HG02798 (cell line): ENCODE data around the gene ZNF746.

ENCODE experiments used
- ATAC-seq: cut with Tn5 transposase; IDR thresholded peaks from one replicate; pipeline ENCODE4 v1.9.1; 2021; ENCODE audit warnings: mild to moderate bottlenecking; ENCODE audit not compliant: unreplicated experiment, poor library complexity

The ZNF746 gene

DNA sequence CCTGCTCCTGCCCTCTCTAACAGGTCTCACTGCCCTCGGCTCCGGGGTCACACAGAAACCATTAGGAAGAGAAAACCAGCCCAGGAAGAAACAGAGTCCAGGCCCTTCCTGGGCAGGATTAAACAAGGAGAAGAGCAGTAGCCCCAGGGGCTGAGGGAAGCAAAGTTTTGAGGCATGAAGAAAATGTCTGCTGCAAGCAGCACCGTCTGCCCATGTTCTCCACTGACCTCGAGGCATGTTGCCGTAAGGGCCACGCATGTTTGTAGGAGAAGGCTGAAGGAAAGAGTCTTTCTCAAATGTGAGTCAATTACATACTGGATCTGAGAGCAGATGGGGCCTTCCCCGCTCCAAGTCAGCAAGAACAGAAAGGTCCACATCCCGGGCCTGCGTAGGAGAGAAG lies 4.2 kb downstream of the ZNF746 start:
- no peak for ATAC-seq

GRCh38 chr7:149490083-149490760 lies 7.4 kb downstream of the ZNF746 start:
- ATAC-seq, result no peak

GRCh38 chr7:149489391-149490024 lies 8.1 kb downstream of the ZNF746 start:
- ATAC-seq, result no peak

- no peak for ATAC-seq
Measured at GRCh38 chr7:149479568-149479967, 18.0 kb downstream of the ZNF746 start.

DNA sequence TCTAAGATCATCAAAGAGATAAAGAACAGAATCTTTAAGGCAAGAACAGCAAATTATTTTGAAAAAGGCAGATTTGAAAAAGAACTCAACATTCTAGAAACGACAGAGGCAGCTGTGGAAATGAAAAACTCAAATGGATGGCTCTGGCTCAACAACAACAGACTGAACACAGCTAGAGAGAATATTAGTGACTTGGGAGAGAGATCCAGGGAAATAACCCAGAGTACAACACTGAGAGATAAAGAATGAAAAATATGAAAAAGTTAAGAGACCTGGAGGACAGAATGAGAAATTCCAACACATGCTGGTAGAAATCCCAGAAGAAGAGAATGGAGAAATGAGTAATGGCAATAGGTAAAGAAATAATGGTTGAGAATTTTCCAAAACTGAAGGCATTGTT lies 18.9 kb downstream of the ZNF746 start:
- no peak for ATAC-seq

GRCh38 chr7:149477494-149478443 lies 19.8 kb downstream of the ZNF746 start:
- ATAC-seq, result no peak

- no peak for ATAC-seq
Measured at GRCh38 chr7:149476791-149477190, 20.8 kb downstream of the ZNF746 start.

DNA sequence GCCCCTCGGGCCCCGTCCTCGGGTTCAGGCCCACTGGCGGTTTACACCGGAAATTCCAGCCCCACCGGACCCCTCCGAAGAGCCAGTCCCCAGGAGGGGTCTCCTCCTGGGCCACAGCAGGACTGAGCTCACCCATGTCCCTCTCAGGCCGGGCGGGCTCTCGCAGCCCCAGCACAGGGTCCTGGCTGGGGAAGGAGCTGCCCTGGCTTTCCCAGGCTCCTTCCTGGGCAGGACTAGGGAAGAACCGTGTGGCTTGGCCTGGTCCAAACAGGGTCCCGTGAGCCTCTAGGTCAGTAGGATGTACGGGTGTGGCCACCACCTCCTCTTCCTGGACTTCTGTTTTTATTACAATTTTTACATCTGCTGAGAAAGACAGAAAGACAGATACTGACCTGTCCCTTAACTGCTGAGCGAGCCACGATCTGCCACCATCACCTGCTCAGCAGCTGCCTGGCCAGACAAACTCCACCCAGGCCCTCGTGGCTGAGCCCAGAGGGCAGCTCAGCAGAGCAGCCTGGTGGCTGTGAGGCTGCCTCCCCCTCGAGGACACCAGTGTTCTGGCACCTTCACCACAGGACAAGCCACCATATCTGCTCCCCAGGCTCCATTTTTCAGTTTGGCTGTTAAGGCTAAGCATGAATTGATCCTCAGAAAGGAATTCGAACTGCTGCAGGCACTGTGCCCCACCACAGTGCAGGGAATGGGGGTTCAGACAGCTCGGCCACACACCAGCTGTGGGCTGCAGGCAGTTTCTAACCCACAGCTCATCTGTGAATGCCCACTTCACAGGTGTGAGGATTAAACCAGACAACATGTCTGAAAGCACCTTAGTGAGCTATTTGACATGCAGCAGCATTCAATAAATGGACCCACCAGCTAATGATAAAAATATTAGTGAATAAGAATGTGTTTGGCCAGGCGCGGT lies 22.2 kb downstream of the ZNF746 start:
- no peak for ATAC-seq

- no peak for ATAC-seq
Measured at GRCh38 chr7:149474309-149475120, 23.1 kb downstream of the ZNF746 start.

DNA sequence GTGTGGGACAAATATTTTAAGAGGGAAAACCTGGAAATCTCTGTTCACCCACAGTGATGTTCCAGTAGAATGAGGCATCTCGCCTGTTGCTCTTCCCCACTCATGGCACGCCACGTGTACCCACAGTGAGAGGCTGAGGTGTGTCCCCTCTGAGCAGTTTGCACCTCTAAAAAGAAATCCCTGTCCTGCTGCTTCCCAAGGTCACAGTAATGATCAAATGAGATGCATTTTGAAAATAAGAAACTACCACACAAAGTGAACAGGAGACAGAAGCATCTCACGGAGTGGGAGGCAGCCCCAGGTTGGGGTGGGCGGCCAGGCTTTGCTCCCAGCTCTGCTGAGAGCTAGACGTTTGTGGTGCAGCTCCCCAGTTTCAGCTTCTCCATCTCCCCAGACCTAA lies 24.4 kb downstream of the ZNF746 start:
- ATAC-seq, result no peak

DNA sequence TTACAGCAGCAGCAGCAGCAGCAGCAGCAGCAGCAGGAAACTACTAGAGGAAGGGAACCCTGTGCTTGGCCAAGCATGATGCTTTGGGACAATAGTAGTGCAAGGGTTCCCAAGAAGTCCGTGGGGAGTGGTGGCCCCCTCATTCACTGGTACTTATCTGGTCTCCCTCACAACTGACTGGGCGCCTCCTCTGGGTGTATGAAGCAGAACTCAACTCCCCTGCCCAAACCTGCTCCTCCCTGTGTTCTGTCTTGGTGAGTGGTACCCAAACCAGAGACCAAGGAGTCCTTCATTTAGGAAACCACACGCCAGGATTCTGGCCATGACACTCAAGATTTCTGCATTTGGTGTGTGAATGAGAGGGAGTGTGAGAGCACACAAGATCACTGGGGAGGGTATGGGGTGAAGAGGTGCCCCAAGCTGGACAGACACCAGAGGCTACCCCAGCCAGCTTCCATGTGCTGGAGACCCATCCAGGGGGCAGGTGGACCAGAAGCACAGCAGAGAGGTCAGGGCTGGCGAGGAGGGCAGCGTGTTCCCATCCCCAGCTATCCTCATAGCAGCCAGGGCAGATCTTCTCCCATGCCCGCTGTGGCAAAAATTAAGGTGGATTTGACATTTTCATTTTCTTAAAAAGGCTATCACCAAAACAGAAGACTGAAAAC lies 26.2 kb downstream of the ZNF746 start:
- no peak for ATAC-seq

GRCh38 chr7:149469806-149470205 lies 27.8 kb downstream of the ZNF746 start:
- no peak for ATAC-seq

GRCh38 chr7:149468208-149468607 lies 29.4 kb downstream of the ZNF746 start:
- no peak for ATAC-seq

DNA sequence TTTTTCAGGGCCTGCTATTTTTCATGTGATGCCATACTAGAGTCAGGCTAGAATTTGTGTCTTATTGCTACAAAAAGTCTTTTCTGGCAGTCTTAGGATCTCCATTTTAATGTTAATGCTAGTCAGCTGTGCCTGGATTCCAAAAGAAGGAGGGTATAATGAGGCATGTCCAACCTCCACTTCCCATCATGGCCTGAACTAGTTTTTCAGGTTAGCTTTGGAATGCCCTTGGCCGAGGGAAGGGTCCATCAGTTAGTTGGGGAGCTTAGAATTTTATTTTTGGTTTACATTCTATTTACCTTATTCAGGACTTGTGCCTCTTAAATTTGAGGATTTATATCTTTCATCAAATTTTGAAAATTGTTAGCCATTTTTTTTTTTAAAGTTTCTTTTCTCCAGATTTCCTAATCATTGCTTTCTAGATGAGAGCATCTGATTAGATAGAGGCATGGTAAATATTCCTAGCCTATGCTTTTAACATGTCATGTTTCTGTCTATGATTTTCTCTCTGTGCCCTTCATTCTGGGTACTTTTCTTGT lies 30.2 kb downstream of the ZNF746 start:
- no peak for ATAC-seq

DNA sequence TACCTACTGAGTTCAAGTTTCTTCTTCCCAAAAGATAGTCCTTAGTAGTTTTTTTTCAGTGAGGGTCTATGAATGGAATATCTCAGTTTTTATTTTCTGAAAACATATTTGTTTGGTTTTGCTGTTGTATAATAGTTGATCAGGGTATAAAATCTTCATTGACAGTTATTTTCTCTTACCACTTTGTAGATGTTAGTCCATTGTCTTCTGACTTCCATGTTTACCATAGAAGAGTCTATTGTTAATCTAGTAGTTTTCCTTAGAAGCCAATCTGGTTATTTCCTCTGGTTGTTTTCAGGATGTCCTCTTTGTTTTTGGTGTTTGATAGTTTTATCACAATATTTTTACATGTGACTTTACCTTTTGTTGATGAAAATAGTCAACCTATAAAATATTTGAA lies 31.2 kb downstream of the ZNF746 start:
- no peak for ATAC-seq

GRCh38 chr7:149463500-149464161 lies 34.0 kb downstream of the ZNF746 start:
- ATAC-seq, result no peak

GRCh38 chr7:149462101-149462520 lies 35.5 kb downstream of the ZNF746 start:
- ATAC-seq, result no peak
